RWPE2 (cell line): Measurements from ENCODE around the gene AUNIP.

Source experiments
- ATAC-seq: fragments of 200-7000 bp; cut with Tn5 transposase; 3 replicates; pipeline ENCODE4 v1.9.1; 2021; ENCODE audit warnings: low read depth
- DNase-seq: peaks from one replicate; pipeline ENCODE4 v3.0.0-alpha.2; 2020; ENCODE audit warnings: low spot score
- H3K27ac ChIP-seq: fragments of 450-650 bp; 2 replicates; pipeline ENCODE4 v1.5.1; 2017; ENCODE audit warnings: mild to moderate bottlenecking; ENCODE audit not compliant: poor library complexity, severe bottlenecking
- H3K27me3 ChIP-seq: fragments of 250-450 bp; sonication (Bioruptor Pico); 2 replicates; pipeline ENCODE4 v1.5.1; 2021; ENCODE audit warnings: mild to moderate bottlenecking, moderate library complexity; ENCODE audit not compliant: insufficient read depth, poor library complexity, severe bottlenecking
- H3K36me3 ChIP-seq: fragments of 250-450 bp; sonication (Bioruptor Pico); 2 replicates; pipeline ENCODE4 v1.5.1; 2020; ENCODE audit warnings: low read depth, mild to moderate bottlenecking, moderate library complexity
- H3K4me1 ChIP-seq: fragments of 250-450 bp; sonication (Bioruptor Pico); 2 replicates; pipeline ENCODE4 v1.5.1; 2021; ENCODE audit warnings: mild to moderate bottlenecking, moderate library complexity; ENCODE audit not compliant: insufficient read depth, poor library complexity, severe bottlenecking
- H3K4me3 ChIP-seq: fragments of 250-450 bp; sonication (Bioruptor Pico); 2 replicates; pipeline ENCODE4 v1.5.1; 2021; ENCODE audit warnings: mild to moderate bottlenecking, moderate library complexity; ENCODE audit not compliant: severe bottlenecking
- H3K9me3 ChIP-seq: fragments of 250-450 bp; sonication (Bioruptor Pico); 2 replicates; pipeline ENCODE4 v1.5.1; 2021; ENCODE audit warnings: mild to moderate bottlenecking, moderate library complexity; ENCODE audit not compliant: severe bottlenecking
- CTCF ChIP-seq: fragments of 450-650 bp; IDR thresholded peaks from one replicate; pipeline ENCODE4 v1.5.1; 2017; ENCODE audit warnings: mild to moderate bottlenecking, moderate library complexity; ENCODE audit not compliant: poor library complexity, severe bottlenecking

The AUNIP gene

GRCh38 chr1:25902462-25902861, 43.2 kb upstream of the AUNIP start:
- DNase-seq = no peak
- Histone ChIP-seq H3K4me3 (no peak overlapping the region), H3K9me3 (no peaks in the 10 kb centered on the region), H3K27ac (no peak overlapping the region), H3K4me1 (peaks cover 11% of the 10 kb centered on the region), H3K27me3 (no peaks in the 10 kb centered on the region), H3K36me3 (peaks cover 66% of the 10 kb centered on the region)
- no peak for ATAC-seq
- no peak for TF ChIP-seq CTCF

- DNase-seq (no peak), ATAC-seq (no peak)
- no peak overlapping the region for H3K4me3 ChIP-seq
- peaks cover 72% of the 10 kb centered on the region for H3K36me3 ChIP-seq
- no peak for TF ChIP-seq CTCF
- H3K9me3 ChIP-seq = no peaks in the 10 kb centered on the region
- no peak overlapping the region for H3K27ac ChIP-seq
- H3K27me3 ChIP-seq = no peaks in the 10 kb centered on the region
- peaks cover 20% of the 10 kb centered on the region for H3K4me1 ChIP-seq
Observed at GRCh38 chr1:25900219-25900618, 41.0 kb upstream of the AUNIP start.

- H3K27ac ChIP-seq = no peak overlapping the region
- no peaks in the 10 kb centered on the region for H3K27me3 ChIP-seq
- H3K9me3 ChIP-seq = no peaks in the 10 kb centered on the region
- ATAC-seq = no peak
- peaks cover 20% of the 10 kb centered on the region for H3K4me1 ChIP-seq
- no peak for DNase-seq
- H3K4me3 ChIP-seq = no peak overlapping the region
- H3K36me3 ChIP-seq = peaks cover 68% of the 10 kb centered on the region
- no peak for TF ChIP-seq CTCF
Observed at GRCh38 chr1:25899792-25900191, 40.5 kb upstream of the AUNIP start.

- Histone ChIP-seq H3K9me3 (no peaks in the 10 kb centered on the region), H3K36me3 (peaks cover 54% of the 10 kb centered on the region), H3K27me3 (no peaks in the 10 kb centered on the region), H3K4me3 (no peak overlapping the region), H3K27ac (no peak overlapping the region), H3K4me1 (peaks cover 9% of the 10 kb centered on the region)
- ATAC-seq (no peak), DNase-seq (no peak)
- no peak for TF ChIP-seq CTCF
Observed at GRCh38 chr1:25898223-25899015, 39.2 kb upstream of the AUNIP start.

GRCh38 chr1:25897754-25898153, 38.5 kb upstream of the AUNIP start:
- no peak for TF ChIP-seq CTCF
- DNase-seq (no peak), ATAC-seq (no peak)
- Histone ChIP-seq H3K9me3 (no peaks in the 10 kb centered on the region), H3K4me3 (no peak overlapping the region), H3K27me3 (no peaks in the 10 kb centered on the region), H3K4me1 (peaks cover 14% of the 10 kb centered on the region), H3K27ac (peak overlapping the region; percentile 71), H3K36me3 (peaks cover 47% of the 10 kb centered on the region)
